HG03342 (cell line): ENCODE measurements around the gene OR2A14.
"Not testable (repeated sequence)": the region's sequence is repeated elsewhere in the genome, so short reads cannot be mapped to it uniquely, and the experiment has no call there.

Source experiments
- ATAC-seq: cut with Tn5 transposase; IDR thresholded peaks from one replicate; pipeline ENCODE4 v1.9.1; 2021; ENCODE audit warnings: mild to moderate bottlenecking, moderate library complexity; ENCODE audit not compliant: unreplicated experiment

The OR2A14 gene, protein sequence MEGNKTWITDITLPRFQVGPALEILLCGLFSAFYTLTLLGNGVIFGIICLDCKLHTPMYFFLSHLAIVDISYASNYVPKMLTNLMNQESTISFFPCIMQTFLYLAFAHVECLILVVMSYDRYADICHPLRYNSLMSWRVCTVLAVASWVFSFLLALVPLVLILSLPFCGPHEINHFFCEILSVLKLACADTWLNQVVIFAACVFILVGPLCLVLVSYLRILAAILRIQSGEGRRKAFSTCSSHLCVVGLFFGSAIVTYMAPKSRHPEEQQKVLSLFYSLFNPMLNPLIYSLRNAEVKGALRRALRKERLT

DNA sequence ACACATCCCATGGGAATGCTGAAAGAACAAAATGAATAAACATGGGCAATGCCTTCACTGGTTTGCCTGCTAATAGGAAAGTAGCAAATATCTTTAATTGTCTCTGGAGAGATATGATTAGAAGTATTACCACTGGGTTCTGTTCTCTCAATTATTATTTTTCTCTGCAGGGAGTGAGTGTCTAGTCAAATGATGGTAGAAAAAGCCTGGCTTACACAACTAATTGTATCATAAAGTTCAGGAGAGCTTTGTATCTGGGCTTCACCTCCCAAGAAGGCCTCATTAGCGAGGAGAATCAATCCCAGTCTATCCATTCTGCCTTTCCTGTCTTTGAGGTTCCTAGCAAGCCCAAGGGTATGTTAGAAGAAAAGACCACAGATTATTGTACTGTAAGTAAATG is at the start of gene OR2A14:
Gene OR2A14, plus strand, starts transcription at position 301 of the 400 bp plus-strand sequence. CDS start 5,937 bp downstream, outside the sequence.
- ATAC-seq: no peak

DNA sequence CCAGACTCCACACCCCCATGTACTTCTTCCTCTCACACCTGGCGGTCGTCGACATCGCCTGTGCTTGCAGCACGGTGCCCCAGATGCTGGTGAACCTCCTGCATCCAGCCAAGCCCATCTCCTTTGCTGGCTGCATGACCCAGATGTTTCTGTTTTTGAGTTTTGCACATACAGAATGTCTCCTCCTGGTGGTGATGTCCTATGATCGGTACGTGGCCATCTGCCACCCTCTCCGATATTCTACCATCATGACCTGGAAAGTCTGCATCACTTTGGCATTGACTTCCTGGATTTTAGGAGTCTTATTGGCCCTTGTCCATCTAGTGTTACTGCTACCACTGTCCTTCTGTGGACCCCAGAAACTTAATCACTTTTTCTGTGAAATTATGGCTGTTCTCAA is 48.6 kb upstream of the OR2A14 start:
- ATAC-seq: no peak

DNA sequence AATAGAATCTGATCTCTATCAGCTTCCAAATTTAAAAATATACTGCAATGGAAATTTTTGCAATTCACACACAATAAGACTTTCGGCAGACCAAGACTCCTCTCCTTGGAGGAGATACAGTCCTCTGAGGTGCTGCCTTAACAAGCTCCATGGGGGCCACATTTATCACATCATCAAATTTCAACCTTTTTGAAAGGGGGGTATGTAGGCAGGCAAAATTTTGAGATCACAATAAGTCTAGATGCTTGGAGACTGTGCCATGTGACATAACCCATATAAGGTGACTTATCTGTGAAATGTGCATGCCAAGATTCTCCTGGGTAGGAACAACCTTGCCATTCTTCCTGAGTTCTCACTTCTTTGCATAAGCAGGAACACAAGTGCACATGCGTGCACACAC is 37.0 kb upstream of the OR2A14 start, which contains the start of gene OR2A12:
Gene OR2A12, plus strand, starts transcription at position 301 of the 400 bp plus-strand sequence. CDS start 8,830 bp downstream, outside the sequence.
- ATAC-seq: no peak

DNA sequence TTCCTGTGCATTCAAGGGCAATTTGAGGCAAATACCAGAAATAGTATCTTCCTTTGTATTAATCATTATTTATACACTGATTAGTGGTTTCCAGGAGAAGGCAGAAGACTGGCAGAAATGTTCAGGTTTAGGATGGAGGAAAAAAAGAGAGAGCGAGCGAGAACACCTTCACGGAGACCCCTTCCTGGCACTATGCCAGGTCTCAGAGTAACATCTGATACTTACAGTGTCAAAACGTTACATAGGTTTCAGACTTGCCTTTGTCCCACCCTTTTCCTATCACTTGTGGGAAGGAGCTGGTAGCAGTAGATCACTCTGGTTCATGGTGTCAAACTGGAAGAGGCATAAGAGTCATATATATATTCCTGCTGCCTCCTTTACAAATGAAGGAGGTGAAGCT is 36.2 kb upstream of the OR2A14 start:
- ATAC-seq: no peak

DNA sequence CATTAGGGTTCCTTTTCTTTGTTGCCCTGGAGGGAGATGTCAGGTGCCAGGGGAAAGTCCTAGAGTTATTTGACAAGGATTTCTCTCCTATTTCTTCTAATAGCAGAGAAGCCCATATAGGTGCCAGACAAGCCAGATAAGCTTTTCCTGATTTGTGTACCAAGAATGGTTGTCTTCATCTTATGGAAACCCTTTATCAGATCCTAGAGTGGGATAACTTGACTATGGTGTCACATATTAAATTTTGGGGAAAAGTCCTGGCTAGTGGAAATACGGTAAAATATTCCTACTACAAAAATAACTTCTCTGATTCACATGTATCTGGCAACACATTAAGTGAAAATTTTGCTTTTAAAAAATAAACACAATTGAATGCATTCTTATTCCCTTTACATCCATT is 35.7 kb upstream of the OR2A14 start:
- no peak for ATAC-seq

DNA sequence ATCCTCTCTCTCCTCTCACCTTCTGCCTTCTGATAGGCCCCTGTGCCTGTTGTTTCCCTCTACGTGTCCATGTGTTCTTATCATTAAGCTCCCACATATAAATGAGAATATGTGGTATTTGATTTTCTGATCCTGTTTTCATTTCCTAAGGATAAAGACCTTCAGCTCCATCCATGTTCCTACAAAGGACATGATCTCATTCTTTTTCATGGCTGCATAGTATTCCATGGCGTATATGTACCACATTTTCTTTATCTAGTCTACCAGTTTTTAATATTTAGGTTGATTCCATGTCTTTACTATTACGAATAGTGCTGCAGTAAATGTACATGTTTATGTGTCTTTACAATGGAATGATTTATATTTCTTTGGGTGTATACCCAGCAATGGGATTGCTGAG is 32.3 kb upstream of the OR2A14 start:
- no peak for ATAC-seq

DNA sequence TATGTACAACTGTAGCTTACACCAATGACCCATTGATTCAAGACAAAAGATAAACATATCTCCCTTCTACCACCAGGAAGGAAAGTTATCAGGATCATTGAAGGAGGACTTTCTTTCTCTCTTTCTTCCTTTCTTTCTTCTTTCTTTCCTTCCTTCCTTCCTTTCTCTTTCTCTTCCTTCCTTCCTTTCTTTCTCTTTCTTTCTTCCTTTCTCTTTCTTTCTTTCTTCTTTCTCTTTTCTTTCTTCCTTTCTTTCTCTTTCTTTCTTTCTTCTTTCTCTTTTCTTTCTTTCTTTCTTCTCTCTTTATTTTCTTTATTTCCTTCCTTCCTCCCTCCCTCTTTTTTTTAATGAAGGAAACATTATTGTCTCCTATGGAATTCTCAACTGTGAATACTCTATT is 24.2 kb upstream of the OR2A14 start:
- ATAC-seq: no peak

DNA sequence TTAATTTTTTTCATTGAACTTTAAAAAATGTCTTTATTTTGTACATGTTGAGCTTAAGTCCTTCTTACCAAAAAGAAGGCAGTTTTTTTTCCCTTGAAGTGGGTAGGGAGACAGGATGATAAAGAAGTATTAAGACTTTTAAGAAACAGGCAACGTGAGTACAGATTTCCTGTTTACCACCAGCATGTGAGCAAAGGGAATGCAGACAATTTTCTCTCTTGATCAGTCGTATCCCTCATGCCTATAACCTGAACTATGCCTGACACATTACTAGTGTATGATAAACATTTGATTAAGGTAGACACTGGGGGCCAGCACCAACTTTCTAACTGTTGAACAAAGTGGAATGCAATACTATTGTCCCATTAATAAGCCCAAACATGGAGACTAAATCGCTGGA is 22.4 kb upstream of the OR2A14 start:
- ATAC-seq: no peak

DNA sequence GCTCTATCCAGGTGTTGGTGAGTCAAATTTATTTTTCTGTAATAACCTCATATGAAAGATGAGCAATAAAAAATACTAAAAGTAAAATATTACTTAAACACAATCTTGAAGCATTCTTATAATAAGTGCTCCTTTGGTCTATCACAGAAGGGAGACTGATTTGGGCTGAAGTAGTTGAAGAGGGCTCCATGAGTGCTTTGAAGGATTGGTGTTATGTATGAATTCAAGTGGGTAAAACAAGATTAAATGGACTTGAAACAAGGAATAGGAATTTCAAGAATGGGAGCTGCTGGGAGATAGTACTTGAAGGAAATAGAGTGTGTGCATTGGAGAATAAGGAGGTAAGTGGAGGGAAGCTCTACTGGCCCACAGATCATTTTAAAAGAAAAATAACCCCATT is 20.9 kb upstream of the OR2A14 start:
- no peak for ATAC-seq

DNA sequence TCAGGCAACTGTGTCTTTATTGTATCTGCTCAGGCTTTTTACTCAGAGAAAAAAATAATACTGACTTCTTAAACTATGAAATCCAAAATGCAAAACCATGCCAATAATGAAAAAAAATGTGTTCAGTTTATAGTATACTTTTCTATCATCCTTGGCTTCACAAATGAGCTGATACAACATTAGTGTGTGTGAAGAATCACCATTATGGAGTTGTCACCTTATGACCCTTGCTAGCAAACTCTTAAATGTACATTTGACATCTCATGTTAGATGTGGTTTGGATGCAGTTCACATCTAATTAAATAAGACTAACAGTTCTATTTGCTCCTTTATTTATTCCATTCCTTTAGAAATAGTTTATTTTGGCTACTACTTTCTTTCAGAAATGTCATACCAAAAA is 17.8 kb upstream of the OR2A14 start:
- ATAC-seq: no peak

DNA sequence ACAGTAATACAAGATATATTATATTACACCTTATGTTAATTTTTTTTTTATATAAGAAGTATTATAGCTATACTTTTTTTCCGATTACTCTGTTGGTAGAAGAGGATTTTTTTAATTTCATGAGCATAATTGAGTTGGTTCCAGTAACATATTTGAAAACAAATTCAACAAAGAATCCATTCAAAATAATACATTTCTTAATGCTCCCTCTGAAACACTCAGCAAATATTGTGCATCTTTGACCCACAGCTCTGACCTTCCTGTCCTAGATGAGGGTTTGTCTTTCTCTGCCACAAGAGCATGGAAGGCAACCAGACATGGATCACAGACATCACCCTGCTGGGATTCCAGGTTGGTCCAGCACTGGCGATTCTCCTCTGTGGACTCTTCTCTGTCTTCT is 13.7 kb upstream of the OR2A14 start, which contains the start of gene OR2A2:
Gene OR2A2, plus strand, starts transcription at position 301 of the 400 bp plus-strand sequence. Its CDS starts 0 bp downstream, at position 301.
- ATAC-seq: no peak

DNA sequence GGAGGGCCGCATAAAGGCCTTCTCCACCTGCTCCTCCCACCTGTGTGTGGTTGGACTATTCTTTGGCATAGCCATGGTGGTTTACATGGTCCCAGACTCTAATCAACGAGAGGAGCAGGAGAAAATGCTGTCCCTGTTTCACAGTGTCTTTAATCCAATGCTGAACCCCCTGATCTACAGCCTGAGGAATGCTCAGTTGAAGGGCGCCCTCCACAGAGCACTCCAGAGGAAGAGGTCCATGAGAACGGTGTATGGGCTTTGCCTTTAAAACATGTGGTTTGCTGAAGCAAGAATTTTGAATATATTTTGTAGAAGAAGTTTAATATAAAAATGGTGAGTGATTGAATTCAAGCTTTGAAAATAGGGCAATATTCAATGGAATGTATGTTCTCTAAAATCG is 12.7 kb upstream of the OR2A14 start:
- no peak for ATAC-seq

DNA sequence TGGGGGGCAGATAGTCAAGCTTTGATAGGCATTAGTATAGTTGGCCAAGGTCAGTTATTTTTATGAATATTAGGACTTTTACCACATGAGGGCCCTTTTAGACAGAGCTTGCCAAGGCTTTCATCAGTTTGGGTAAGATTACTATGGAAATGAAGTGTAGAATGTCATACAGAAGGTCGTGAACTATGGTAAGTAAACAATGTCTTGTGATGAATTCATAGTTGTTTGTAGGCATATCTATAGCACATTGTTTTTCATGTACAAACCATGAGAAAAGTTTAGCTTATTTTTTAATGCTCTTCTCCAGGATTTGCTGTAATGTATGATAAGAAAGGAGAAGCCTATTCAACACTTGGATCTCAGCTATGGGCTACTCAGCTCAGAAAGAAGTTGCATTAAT is 9.3 kb upstream of the OR2A14 start:
- ATAC-seq: no peak

DNA sequence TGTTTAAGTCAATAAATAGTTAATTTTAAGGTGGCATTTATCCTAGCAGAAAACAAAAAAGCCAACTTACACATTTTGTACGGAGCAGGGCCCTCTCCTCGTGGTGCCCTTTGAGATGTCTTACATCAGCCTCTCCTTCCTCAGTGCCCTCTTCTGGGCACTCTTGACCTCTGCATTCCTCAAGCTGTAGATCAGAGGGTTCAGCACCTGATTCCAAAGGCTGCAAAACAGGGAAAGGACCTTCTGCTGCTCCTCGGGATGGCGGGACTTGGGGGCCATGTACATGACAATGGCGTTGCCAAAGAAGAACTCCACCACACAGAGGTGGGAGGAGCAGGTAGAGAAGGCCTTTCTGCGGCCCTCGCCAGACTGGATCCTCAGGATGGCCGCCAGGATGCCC is 4.6 kb upstream of the OR2A14 start:
- ATAC-seq: no peak

DNA sequence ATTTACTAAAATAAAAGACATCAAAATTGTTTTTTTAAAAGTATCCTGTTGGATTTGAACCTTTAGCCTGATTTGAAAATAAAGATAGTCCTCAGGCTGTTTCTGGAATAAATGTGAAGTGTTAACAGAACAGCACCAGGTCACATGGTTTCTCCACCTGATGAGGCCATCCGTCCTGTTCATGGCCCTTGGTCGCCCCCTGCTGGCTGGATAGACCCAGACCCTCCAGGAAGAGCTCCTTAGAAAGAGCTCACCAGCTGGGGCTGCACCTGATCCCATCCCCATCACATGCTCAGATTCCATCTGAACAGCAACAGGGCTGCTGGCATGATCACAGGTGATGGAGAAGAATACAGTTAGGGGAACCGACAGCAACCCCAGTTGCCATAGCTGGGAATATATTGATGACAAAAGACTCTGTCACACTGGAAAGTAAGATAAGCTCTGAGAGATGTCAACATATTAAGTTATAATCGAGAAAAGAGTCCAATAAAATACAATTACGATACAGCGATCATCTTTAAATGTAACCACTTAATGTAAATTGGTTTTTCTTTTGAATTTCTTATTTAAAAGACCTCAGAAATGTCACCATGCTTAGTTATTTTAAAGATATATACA is 4.8 kb downstream of the OR2A14 start:
- ATAC-seq: peak; percentile 100

DNA sequence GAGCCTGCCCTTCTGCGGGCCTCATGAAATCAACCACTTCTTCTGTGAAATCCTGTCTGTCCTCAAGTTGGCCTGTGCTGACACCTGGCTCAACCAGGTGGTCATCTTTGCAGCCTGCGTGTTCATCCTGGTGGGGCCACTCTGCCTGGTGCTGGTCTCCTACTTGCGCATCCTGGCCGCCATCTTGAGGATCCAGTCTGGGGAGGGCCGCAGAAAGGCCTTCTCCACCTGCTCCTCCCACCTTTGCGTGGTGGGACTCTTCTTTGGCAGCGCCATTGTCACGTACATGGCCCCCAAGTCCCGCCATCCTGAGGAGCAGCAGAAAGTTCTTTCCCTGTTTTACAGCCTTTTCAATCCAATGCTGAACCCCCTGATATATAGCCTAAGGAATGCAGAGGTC is 6.6 kb downstream of the OR2A14 start:
- not testable (repeated sequence) for ATAC-seq

DNA sequence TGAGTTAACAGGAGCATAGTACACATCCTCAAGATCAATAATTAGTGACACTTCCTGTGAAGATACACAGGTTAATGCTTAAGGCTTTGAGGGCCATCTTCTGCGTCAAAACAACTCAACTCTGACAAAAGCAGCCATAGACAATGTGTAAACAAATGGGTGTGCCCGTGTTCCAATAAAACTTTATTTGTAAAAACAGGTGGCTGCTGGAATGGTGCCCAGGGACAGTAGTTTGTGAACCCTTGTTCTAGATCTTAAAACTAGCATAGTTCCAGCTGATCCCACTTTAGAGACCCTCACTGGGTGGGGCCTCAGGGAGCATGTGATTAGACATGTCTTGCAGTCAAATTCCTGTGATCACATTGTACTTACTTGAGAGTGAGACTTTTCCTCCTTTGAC is 7.8 kb downstream of the OR2A14 start:
- no peak for ATAC-seq

DNA sequence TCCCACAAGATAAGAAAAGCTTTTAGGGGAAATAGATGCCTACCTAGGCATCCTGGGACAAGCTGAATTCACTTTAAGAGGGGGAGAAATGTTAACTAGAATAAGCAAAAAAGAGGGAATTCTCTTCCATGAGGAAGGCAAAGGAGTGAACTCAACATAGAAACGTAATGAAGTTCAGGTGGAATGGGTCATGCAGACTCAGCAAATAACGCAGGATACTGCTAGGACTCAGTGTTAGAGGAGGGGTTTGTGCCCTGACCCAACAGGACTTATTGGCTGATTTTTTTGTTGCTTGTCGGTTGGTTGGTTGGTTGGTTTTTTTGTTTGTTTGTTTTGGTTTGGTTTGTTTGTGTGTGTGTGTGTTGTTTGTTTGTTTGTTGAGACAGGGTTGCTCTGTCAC is 9.3 kb downstream of the OR2A14 start:
- ATAC-seq: no peak

DNA sequence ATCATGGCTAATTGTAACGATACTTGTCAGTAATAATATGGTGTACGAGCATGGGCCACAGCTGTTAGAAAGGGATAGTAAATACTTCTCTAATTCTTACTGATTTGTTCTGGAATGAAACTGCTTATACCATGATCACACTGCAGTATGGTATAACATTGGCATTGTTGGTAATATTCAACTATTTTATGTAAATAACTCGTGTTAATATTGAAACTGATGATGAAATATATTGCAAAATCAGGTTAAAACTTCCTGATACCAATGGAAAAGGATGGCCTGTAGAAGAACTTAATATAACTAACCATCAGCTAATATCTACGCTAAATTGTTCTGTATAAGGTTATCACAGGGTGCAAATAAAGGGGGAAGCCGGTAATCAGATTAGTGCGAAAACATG is 10.3 kb downstream of the OR2A14 start:
- ATAC-seq: no peak

DNA sequence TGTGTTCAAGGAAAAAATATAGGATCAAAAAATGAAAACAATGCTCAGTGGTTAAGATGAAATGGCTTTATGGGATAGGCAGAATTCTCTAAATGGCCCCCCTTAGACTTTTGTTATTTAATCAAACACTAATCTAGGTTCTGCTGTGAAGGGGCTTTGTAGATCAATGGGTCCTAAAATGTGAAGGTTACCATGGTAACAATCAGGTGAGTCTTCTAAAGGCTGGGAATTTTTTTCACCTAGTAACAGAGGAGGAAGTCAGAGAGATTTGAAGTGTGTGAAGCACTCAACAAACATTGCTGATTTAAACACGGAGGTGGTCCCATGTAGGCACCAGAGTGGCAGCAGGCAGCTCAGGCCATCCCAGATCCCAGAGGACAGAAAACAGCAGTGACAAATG is 11.1 kb downstream of the OR2A14 start:
- no peak for ATAC-seq

DNA sequence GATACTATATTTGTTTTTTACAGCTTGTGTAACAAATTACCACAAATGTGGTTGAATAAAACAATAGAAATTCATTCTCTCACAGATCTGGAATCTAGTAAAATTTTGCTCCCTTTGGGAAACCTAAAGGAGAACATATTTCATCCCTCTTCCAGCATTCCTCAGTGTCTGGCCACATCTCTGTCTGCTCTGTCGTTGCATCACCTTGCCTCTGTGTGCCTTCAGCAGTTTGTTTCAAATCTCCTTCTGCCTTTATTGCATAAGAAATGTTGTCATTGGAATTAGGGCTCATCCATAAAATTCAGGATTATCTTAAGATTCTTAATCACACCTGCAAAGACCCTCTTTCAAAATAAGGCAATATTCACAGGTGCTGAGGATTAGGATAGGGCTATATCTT is 14.5 kb downstream of the OR2A14 start:
- no peak for ATAC-seq

DNA sequence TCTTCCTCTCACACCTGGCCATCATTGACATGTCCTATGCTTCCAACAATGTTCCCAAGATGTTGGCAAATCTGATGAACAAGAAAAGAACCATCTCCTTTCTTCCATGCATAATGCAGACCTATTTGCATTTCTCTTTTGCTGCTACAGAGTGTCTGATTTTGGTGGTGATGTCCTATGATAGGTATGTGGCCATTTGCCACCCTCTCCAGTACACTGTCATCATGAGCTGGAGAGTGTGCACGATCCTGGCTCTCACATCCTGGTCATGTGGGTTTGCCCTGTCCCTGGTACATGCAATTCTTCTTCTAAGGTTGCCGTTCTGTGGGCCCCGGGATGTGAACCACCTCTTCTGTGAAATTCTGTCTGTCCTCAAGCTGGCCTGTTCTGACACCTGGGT is 19.2 kb downstream of the OR2A14 start:
- ATAC-seq: no peak

DNA sequence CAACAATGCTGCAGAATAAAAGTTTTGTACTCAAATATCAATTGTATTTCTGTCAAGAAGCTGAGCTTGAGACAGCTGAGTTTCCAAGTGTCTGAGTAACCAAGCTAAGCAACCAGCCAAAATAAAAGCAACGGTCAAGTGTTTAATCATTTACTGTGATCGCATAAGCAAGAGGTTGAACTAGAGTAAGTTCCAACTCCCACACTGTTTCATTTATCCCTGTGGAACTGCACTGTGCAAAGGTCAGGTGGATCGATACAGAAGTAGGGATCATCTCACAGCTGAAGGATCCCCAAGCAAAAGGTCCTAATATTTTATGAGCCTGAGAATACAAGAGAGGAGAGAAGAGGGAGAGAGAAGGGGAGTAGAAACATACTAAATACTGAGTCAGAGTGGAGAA is 21.4 kb downstream of the OR2A14 start:
- ATAC-seq: no peak
